Stimulated activated CD8-positive, alpha-beta memory T cell treated with anti-CD3 and anti-CD28 coated beads, Interleukin-15, amount 100 ng/mL, for 4 hours (primary cell): ENCODE data around the gene CHD9.
"Not testable (repeated sequence)": the region's sequence is repeated elsewhere in the genome, so short reads cannot be mapped to it uniquely, and the experiment has no call there.

Experiments used
- DNase-seq, 2 donors: peaks; one replicate each; pipeline ENCODE4 v3.0.0-alpha.2; 2020; ENCODE audit warnings: low read depth in 2 of 2

The CHD9 gene

DNA sequence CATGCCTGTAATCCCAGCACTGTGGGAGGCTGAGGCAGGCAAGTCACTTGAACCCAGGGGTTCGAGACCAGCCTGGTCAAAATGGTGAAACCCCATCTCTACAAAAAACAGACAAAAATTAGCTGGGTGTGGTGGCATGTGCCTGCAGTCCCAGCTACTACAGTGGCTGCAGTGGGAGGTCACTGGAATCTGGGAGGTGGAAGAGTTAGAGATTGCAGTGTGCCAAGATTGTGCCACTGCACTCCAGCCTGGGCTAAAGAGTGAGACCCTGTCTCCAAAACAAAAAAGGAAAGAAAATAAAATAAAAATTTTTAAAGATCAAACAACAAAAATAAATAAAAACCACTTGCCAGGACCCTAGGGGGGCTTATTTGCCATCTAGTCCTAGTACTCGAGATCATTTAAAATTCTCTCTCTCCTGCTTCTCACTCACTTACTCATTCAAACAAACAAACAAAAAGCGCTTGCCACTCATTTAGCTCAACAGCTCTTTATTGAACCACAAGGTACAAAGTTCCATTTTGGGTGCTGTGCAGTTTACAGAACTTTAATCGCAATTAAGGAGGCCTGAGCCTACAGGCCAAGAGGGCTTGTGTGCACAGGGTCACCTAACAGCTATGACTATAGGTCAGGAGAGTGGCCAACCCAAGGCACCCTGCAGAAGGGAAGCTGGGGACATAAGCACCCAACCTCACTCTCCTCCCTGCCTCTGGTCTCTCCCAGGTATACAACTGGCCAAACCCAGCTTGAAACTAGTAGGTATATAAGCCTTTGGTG, 6.5 kb upstream of the CHD9 start:
- no peak for DNase-seq

DNA sequence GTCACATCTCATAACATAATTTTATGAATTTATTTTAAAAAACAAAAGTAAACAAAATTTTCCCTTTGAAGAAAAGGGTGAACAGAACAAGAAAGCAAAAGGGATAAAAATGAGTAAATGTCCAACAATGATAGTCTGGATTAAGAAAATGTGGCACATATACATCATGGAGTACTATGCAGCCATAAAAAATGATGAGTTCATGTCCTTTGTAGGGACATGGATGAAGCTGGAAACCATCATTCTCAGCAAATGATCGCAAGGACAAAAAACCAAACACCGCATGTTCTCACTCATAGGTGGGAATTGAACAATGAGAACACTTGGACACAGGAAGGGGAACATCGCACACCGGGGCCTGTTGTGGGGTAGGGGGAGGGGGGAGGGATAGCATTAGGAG, 3.5 kb upstream of the CHD9 start:
- DNase-seq: not testable (repeated sequence)

DNA sequence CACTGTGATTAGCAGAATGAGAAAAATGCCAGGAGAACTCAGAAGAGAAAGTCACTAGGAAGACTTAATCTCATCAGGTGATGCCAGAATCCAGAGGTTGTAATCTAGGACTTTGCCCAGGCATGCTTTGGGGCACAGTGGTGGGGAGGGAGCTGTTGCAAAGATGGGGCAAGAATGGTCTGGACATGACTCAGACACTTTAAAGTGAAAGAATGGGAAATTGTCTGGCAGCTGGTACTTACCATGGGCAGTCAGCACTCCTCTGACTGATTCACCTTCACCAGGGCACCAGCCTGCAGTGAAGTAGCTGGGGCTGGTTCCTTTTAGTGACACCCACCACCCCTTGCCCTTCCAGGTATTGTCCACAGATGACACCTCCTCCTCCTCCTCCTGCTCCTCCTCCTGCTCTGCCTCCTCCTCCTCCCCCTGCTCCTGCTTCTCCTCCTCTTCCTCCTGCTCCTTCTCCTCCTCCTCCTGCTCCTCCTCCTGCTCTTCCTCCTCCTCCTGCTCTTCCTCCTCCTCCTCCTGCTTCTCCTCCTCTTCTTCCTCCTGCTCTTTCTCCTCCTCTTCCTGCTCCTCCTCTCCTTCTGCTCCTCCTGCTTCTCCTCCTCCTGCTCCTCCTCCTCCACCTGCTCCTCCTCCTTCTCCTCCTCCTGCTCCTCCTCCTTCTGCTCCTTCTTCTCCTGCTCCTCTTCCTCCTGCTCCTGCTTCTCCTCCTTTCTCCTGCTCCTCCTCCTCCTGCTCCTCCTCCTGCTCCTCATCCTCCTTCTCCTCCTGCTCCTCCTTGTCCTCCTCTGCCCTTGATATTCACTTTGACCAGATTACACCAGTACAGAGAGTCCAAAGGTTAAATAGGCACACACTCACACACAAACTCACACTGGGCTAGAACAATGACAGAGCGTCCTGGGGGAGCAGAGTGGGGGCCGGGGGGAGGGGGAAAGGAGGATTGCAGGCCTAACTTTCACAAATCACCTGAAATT, 2.0 kb upstream of the CHD9 start, which contains the start of gene CHD9NB:
TSS of gene CHD9NB (minus strand) at position 379 of the 983 bp plus-strand sequence. CDS start 8,739 bp downstream, outside the sequence.
- no peak for DNase-seq

DNA sequence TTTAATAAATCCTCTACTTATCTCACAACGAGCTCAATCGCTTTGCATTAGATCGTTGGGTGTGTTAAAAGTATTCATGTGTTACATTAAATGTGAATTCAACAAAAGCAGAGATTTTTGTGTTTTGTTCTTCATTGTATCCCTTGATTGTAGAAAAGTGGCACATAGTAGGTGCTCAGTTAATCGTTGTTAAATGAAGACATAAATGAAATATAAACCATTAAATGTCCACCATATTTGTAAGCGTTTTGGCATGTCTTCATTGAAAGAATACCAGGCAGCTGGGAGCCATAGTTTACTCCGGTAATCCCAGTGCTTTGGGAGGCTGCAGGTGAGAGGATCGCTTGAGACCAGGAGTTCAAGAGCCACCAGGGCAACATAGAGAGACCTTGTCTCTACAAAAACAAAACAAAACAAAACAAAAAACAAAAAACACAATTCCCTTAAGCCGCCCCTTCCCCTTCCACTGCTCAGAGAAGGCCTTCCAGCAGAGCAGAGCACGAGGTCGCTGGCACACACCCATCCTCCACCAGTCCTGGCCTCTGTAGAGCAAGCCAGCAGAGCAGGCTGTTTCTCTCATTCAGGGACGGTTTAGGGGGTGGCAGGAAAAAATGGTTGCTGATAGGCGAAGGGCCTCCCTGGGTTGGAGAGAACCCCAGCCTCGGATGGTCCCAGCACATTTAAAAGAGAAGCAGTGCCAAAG, 673 bp upstream of the CHD9 start:
- no peak for DNase-seq

DNA sequence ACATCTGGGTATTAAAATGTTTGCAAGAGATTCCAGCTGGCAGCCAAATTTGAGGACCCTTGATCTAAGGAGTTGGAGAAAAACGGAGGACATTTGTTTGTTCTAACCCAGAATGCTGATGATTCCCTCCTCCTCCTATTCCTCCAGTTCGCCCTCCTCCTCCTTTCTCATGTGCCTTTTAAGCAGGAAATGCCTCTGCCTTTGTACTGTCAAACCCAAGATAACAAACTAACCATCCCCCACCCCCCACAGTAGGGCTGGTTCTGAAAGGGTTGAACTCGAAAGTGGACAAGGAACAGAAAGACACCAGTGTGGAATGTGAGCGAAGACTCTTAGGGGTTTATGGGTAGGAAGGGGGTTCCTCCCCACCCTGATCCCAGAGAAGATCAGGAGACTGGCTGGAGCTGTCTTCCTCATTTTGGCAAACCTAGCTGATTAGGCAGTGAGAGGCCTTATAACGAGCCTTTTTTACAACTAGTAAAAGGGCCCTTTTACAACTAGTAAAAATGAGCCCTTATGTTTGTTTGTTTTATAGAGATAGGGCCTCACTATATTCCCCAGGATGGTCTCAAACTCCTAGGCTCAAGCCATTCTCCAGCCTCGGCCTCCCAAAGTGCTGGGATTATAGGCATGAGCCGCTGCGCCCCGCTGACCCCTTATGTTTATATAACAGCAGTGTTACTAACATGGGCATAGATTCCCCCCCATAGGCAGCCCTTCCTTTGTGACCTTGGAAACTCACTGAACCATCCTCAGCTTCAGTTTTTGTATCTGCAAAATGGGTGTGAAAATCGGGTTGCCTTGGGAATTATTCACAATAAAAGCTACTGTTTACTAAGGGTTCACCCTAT, 975 bp downstream of the CHD9 start:
- DNase-seq: no peak

DNA sequence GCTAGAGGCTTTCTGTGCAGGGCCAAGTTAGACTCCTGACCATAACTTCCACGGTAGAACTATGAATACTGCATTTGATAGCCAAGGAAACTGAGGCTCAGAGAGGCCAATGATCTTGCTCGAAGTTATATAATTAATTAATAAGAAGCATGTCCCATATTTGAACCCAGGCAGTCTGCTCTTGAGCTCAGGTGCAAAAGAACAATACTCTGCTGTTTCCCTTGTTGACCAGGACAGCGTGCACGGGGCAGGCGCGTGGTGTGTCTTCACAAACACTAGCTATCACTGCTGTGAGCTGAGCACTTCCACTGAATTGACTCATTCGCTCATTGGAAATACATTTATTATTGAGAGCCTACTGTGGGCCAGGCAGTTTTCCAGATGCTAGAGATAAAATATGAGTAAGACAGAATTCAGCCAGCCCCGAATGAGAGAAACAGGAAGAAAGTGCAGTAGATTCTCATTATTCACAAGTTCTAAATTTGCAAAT, 1.6 kb downstream of the CHD9 start:
- DNase-seq: no peak

DNA sequence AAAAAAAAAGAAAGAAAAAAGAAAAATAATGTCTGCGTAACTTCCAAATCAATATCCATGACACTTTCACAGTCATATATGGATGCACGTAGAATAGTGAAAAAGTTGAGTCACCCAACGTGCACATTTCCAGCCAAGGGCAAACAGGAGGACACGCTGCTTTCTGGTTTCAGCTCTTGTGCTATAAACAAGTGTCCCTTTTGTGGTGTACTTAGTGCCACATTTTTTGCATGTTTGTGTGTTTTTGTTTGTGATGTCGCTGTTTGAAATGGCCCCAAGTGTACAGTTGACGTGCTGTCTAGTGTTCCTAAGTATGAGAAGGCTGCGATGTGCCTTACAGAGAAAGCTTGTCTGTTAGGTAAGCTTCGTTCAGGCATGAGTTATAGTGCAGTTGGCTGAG, 2.9 kb downstream of the CHD9 start:
- no peak for DNase-seq

DNA sequence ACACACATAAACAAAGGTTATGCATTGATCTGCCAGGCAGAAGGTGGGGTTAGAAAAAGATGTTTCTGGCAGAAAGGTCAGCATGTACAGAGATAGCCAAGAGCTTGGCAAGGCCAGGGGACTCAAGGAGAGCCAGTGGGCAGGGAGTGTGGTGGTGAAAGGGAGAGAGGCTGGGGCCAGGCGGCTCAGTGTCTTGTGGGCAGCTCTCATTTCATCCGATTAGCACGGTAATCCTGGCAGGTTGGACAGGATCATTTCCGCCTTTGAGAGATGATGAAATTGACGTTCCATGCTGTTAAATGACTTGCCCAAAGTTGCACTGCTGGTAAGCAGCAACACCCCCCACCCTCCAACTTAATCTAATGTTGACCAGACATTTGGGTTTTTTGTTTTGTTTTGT, 3.6 kb downstream of the CHD9 start:
- no peak for DNase-seq

DNA sequence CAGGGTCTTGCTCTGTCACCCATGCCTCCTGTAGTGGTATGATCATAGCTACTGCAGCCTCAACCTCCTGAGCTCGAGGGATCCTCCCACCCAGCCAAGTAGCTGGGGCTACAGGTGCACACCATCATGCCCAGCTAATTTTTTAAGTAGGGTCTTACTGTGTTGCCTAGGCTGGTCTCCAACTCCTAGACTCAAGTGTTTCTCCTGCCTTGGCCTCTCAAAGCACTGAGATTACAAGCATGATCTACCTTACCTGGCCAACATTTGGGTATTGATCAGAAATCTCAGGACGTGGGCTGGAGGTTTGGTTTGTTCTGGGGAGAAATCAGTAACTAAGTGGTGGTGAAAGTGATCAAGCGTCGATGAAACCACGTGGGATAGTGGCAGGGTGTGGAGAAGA, 4.1 kb downstream of the CHD9 start:
- no peak for DNase-seq

DNA sequence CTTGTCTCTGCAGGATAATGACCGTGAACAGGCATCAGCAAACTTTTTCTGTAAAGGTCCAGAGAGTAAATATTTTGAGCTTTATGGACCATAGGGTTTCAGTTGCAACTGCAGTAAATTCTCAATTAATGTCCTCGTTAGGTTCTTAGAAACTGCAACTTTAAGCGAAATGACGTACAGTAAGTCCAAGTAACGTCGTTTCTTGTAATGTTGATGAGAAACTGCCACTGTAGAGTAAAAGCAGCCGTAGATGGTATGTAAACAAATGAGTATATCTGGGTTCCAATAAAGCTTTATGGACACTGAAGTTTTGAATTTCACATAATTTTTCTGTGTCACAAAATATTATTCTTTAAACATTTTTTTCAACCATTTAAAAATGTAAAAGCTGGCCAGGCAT, 4.9 kb downstream of the CHD9 start:
- no peak for DNase-seq

DNA sequence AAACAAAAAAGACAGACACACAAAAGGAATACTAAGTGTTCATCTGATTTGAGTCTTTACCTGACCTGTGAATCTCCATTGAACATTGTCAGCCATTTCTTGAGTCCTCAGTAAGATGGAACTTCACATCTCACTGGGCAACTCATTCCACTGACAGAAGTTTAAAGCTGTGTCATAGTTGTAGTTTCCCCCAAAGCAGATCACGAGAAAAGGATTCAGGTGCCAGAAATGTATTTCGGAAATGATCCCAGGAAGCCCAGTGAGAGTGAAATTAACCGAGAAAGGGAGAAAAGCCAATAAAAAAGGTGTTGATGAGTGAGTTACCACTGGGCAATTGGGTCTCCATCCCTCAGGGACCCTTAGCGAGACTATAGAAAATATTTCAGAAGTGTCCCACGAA, 6.5 kb downstream of the CHD9 start:
- DNase-seq: no peak

DNA sequence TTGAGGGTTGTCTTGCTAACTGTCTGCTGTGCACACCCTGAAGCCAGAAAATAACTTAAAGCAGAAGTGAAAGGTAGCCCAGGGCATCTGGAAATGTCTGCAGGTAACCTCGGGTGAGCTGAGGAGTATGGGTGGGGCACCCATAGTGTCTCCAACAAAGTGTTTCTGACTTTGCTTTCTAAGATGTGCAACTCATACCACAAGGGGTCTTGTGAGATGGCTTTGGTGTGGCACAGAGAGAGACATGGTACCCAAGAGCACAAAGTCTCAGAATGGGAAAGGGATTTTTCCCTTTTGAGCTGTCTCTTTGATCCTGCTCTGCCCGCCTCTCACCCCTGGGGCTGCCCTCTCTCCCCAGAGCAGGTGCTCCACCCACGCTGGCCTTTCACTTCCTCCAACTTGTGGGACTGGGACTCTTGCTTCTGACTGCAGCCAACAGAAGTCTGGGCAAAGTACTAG, 6.9 kb downstream of the CHD9 start:
- DNase-seq: no peak

DNA sequence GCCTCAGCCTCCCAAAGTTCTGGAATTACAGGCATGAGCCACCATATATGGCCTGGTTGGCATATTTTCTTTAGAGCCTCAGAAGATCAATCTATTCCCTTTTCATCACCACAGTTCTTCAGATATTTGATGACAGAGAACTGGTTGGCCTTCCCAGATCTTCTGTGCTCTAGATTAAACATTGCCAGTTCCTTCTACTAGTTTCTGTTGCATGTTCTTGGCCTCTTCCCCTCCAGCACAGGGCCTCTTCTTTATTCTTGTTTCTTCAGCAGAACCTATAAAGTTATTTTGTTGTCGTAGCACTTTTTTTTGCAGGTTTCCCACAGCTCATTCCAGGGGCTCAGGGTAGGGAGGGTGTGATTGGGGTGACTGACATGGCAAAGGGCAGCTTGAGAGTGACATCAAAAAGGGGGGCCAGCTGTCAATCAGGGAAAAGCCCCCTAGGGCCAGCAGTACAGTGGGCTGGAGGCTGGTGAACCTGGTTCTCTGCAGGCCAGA, 9.3 kb downstream of the CHD9 start:
- no peak for DNase-seq

DNA sequence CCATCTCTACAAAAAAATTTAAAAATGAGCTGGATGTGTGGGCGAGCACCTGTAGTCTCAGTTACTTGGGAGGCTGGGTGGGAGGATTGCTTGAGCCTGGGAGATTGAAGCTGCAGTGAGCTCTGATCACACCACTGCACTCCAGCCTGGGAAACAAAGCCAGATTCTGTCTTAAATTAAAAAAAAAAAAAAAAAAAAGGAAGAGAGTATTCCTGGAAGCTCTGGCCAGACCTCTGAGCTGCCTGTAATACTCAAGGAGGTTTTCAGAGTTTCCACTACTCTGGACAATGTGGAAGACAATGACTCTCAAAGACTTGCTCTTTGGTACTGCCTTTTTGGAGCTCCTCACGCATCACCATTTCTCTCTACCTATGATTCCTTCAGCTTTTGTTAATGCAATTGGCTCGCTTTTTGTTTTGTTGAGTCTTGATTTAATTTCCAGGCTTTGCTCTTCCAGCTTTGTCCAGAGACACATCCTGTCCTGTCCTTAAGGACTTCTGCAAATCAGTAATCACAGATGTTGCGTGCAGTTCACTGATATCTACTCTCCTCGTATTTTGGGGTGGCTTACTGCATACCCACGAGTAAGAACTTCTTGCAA, 10.8 kb downstream of the CHD9 start:
- DNase-seq: no peak

DNA sequence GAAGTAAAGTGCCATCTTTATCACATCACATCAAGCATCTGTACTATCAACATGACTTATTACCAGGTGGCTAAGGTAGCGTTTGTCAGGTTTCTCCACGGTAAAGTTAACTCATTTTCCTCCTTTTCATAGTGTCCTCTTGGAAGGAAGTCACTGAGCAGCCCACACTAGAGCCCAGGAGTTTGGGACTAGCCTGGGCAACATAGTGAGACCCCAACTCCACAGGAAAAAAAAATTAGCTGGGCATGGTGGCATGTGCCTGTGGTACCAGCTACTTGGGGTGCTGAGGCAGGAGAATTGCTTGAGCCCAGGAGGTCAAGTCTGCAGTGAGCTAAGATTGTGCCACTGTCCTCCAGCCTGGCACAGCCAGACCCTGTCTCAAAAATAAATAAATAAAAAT, 12.9 kb downstream of the CHD9 start:
- DNase-seq: no peak

DNA sequence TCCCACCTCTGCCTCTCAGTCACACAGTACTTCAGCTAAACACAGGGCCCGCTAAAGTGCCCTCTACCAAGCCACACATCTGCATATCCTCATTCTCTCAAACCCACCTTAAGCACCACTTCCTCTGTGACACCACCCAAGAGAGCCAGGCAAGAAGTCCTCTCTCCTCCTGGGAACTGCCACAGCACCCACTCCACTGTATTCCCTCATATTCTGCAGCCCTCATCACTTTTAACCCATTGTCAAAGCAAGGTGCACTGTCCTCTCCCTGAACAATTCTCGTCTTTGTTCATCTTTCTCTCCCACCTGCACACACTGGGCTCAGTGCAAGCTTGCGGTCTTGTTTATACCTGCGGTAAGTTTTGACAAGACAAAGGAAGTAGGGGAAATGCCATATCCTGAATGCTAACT, 13.6 kb downstream of the CHD9 start:
- no peak for DNase-seq

DNA sequence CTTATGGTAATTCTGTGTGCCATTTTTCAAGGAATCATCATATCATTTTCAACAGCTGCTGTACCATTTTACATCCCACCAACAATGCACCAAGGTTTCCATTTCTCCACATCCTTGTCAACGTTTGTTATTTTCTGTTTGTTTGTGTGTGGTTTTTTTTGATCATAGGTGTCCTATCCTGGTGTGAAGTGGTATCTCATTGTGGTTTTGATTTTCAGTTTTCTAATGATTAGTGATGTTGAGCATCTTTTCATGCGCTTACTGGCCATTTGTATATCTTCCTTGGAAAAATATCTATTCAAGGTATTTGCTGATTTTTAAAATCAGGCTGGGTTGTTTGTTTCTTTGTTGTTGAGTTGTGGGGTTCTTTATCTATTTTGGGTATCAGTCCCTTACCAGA, 15.0 kb downstream of the CHD9 start:
- DNase-seq: no peak

DNA sequence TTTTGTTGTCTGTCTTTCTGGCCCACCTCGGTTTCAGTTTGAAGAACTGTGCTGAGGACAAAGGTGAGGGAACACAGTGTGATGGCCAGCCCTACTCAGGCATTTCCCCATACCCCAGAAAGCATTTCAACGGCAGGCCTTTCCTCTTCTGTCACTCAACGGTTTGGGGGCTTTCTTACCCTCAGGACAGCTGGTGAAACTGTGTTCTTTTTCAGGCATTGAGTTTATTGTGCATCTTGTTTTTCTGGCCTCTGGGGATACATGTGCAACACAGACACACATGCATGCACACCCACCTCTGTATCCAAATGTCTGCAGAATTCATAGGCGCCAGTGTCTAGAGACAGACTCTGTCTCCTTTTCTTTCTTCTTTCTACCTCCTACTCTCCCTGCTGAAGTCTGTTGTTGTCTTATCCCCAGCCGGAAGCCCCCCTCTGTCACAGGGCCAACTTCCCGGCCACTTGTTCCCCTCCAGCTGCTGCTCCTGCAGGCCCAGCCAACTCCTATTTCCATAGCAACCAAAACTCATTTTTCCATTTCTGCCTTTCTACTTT, 17.0 kb downstream of the CHD9 start:
- DNase-seq: no peak

DNA sequence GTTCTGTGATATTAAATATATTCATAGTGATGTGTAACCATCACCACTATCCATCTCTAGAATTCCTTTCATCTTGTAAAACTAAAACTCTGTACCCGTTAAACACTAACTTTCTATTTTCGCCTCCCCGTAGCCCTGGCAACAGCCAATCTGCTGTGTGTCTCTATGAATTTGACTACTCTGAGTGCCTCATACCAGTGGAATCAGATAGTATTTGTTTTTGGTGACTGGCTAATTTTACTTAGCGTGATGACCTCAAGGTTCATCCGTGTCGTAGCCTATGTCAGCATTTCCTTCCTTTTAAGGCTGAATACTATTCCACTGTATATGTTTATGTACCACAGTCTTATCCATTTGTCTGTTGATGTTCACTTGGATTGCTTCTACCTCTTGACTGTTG, 18.2 kb downstream of the CHD9 start:
- DNase-seq: no peak

DNA sequence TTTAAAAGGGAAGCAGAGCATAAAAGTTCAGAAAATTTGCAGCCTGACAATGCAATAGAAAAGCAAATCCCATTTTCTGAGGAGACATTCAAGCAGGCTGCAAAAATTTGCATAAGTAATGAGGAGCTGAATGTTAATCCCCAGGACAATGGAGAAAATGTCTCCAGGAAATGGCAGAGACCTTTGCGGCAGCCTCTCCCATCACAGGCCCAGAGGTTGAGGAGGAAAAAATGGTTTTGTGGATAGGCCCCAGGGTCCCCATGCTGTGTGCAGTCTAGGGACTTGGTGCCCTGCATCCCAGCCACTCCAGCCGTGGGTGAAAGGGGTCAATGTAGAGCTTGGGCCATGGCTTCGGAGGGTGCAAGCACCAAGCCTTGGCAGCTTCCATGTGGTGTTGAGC, 19.5 kb downstream of the CHD9 start:
- DNase-seq: not testable (repeated sequence)
